HG02884 (cell line): ENCODE data around the gene ADAMTS8.

ENCODE experiments used
- ATAC-seq: cut with Tn5 transposase; IDR thresholded peaks from one replicate; pipeline ENCODE4 v1.9.1; 2021; ENCODE audit warnings: mild to moderate bottlenecking, moderate library complexity; ENCODE audit not compliant: unreplicated experiment

The ADAMTS8 gene, protein sequence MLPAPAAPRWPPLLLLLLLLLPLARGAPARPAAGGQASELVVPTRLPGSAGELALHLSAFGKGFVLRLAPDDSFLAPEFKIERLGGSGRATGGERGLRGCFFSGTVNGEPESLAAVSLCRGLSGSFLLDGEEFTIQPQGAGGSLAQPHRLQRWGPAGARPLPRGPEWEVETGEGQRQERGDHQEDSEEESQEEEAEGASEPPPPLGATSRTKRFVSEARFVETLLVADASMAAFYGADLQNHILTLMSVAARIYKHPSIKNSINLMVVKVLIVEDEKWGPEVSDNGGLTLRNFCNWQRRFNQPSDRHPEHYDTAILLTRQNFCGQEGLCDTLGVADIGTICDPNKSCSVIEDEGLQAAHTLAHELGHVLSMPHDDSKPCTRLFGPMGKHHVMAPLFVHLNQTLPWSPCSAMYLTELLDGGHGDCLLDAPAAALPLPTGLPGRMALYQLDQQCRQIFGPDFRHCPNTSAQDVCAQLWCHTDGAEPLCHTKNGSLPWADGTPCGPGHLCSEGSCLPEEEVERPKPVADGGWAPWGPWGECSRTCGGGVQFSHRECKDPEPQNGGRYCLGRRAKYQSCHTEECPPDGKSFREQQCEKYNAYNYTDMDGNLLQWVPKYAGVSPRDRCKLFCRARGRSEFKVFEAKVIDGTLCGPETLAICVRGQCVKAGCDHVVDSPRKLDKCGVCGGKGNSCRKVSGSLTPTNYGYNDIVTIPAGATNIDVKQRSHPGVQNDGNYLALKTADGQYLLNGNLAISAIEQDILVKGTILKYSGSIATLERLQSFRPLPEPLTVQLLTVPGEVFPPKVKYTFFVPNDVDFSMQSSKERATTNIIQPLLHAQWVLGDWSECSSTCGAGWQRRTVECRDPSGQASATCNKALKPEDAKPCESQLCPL

GRCh38 chr11:130428316-130429119 is at the start of gene ADAMTS8:
ADAMTS8 (minus strand) TSS chr11:130428609; CDS start chr11:130428286, 323 bp downstream.
- no peak for ATAC-seq

GRCh38 chr11:130477586-130478203 is 49.3 kb upstream of the ADAMTS8 start:
- ATAC-seq, result no peak

DNA sequence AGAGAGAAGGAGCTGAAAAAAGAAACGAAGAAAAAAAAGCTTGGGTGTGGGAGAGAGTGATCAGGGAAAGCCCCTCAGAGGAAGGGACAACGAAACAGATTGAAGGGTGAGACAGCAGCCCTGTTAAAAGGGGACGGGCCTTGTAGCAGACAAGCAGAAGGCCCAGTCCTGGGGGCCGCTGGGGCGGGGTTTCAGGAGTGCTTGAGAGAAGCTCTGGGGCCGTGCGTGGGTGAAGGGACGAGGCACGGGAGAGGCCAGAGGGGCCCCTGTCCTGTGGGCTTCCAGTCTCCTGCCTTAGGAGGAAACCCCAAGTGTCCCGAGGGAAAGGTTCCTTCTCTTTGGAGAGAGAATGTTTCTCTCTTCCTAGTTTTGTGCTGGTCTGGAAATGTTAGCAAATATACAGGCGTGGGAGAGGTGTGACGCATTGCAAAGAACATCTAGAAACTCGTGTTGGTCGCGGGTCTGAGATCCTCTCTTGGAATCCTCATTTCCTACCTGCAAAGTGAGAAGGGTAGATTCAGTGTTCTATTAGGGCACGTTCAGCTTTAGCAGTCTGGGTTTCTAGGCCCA is 48.6 kb upstream of the ADAMTS8 start:
- ATAC-seq, result no peak

DNA sequence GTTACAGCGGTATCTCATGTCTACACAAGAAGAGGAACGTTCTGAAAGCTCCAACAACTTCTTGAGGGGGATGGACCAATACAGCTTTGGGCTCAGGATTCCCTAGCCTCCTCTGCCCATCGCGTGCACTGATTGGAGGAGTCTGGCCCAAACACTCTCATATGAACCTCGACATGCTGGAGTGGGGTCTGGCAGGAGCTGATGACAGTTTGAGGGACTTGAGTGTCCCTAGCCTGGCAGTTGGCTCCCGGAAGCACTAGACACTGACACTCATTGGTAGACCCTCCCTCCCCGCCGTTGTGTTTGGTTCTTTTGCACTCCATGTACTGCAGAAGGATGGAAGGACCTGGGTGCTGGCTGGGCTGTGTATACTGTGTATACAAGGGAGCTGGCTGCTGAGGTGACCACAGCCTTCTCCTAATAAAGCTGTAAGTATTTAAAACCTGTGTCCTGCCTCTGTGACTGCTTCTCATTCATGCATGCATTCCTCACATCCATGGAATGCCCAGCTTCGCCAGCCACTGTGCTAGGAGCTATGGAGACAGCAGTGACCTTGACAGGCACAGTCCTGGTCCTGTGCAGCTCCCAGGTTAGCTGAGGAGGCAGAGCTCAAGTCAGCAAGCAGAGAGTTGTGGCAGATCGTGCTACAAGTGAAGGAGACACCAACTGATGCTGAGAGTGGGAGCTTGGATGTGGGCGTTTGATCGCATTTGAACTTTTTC is 48.0 kb upstream of the ADAMTS8 start:
- ATAC-seq, result no peak

- no peak for ATAC-seq
Measured at GRCh38 chr11:130475426-130476053, 47.1 kb upstream of the ADAMTS8 start.

DNA sequence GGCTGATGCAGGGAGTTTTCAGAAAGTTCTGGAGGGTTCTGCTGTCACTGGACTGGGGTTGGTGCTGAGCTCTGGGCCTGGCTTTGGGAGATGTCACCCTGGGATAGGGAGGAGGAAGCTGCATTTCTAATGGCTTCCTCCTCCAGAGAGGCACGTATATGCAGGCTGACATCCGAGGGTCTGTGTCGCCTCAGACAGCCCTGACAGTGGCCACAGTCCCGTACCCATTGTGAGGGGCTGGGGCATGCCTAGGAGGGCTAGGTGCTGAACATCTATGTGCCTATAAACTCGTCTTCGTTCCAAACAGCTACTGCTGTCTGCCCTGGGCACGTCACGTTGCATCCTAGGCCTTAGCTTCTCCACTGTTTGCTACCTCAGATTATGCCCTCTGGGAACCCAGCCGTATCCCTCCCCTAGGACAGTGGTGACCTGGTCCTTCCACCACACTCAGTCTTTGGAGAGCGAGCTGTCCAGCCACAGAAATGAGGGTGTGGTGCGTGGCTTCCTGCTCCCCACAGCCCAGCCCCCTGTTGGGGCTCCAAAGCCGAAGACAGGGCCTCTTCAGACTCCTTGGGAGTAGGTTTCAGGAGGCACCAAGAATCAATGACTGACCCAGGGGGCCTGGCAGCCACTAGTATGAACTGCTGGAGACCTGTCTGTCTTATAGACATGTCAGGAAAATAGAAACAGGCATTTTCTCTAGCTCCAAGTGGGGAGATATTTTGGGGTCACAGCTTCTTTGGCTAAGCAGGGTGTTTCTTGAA is 46.4 kb upstream of the ADAMTS8 start:
- no peak for ATAC-seq

DNA sequence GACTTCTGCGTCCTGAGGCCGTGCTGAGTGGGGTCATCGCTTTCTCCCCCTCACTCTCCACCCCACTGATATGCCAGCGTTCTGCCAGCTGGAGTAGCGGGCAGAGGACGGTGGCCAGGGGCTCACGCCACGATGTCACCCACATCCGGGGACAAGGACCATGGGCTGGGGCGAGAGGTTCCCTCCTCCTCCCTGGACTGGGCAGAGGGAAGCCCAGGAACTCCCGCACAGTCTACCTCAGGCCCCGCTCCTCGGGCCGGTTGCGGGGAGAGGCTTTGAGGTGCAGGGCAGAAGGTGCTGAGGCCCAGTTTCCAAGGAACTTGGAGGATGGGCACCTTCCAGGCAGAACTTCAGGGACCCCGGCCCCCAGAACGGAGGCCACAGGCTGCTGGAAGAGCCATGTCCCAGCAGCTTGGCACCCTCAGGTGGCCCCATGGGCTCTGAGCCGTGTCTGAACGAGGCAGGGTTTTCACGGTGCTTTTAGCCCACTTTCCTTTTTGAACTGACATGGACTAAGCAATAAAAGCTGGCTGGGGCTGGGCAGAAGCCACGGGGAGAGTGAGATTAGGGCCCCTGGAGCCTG is 45.5 kb upstream of the ADAMTS8 start:
- no peak for ATAC-seq

GRCh38 chr11:130473056-130473794 is 44.8 kb upstream of the ADAMTS8 start:
- ATAC-seq, result no peak

DNA sequence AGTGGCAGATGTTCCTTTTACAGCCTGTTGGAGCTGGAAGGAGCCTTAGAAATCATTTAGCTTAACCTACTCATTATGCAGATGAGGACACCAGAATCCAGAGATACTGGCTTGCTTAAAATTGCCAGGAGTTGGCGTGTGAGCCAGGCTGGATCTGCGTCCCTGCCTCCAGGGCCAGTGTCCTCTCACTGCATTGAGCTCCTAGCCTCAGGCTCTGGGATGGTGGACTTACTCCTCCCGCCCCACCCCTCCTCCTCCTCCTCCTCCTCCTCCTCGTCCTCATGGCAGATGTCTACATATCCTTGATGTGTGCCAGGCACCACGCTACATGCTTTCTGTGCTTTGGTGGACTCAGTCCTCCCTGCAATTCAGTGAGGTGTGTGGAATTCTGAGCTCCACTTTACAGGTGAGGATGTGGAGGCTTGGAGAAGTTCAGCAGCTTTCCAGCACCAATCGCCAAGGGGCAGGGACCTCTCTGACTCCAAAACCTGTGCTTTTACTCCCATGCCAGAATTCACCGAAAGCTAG is 44.1 kb upstream of the ADAMTS8 start:
- no peak for ATAC-seq

- no peak for ATAC-seq
Measured at GRCh38 chr11:130471731-130472433, 43.5 kb upstream of the ADAMTS8 start.

DNA sequence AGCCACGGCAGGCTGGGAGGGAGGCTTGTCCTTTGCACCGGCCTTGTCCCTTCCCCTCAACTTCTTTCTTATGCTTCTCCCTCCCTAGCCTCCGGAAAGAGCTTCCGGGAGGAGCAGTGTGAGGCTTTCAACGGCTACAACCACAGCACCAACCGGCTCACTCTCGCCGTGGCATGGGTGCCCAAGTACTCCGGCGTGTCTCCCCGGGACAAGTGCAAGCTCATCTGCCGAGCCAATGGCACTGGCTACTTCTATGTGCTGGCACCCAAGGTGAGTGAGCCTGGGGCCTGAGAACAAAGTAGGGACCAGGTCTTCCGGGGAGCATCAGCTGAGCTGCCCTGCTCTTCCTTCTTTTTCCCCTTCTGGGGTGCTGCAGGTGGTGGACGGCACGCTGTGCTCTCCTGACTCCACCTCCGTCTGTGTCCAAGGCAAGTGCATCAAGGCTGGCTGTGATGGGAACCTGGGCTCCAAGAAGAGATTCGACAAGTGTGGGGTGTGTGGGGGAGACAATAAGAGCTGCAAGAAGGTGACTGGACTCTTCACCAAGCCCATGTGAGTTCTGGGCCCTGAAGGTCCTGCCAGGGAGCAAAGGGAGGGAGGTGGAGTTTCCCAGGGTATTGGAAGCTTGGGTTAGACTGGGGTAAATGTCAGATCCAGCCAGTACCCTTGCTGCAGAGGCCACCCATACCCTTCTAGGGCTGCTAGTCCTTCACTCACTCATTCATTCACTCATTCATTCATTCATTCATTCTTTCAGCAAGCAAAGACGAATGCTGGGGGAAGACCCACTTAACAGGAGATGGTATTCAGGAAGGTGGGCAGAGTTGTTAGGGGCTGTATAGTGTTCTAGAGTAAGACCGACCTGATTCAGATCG is 42.7 kb upstream of the ADAMTS8 start:
- ATAC-seq, result no peak

DNA sequence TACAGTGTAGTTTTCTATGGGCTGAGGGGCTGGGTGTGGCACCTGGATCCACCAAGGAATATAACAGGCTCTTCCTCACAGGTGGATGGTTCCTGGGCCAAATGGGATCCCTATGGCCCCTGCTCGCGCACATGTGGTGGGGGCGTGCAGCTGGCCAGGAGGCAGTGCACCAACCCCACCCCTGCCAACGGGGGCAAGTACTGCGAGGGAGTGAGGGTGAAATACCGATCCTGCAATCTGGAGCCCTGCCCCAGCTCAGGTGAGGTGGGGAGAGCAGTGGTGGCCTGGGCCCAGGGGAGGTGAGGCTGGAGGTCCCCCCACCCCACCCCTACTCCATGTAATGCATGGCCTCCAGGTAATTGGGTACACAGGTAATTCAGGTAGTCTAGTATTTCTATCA is 40.8 kb upstream of the ADAMTS8 start:
- no peak for ATAC-seq

GRCh38 chr11:130467116-130467900 is 38.9 kb upstream of the ADAMTS8 start:
- no peak for ATAC-seq

GRCh38 chr11:130465263-130465662 is 36.9 kb upstream of the ADAMTS8 start:
- ATAC-seq, result no peak

- ATAC-seq, result no peak
Measured at GRCh38 chr11:130464291-130464812, 35.9 kb upstream of the ADAMTS8 start.
